H9 (cell line): ENCODE data around the gene TMEM147. TPM values are rescaled to one million over a fixed set of nuclear protein-coding genes. Genes with fewer than 3 reads are reported as not detected.

Source experiments
- DNase-seq: peaks from one replicate; pipeline ENCODE4 v3.0.0-alpha.2; 2017
- H2AFZ ChIP-seq: one replicate; pipeline ENCODE4 v1.6.1; 2013; ENCODE audit warnings: mild to moderate bottlenecking, low read length, control low read depth, moderate library complexity
- H2AK5ac ChIP-seq: 2 replicates; pipeline ENCODE4 v1.6.1; 2013; ENCODE audit warnings: low read length, control low read depth, mixed read lengths; ENCODE audit not compliant: insufficient read length
- H2BK120ac ChIP-seq: one replicate; pipeline ENCODE4 v1.6.1; 2013; ENCODE audit warnings: low read depth, mild to moderate bottlenecking, low read length, control low read depth, inconsistent platforms; ENCODE audit not compliant: poor library complexity, severe bottlenecking
- H2BK12ac ChIP-seq: 2 replicates; pipeline ENCODE4 v1.6.1; 2013; ENCODE audit warnings: low read length, control low read depth, mixed read lengths, low read depth; ENCODE audit not compliant: insufficient read length
- H2BK15ac ChIP-seq: 2 replicates; pipeline ENCODE4 v1.6.1; 2013; ENCODE audit warnings: low read depth, low read length, control low read depth
- H2BK20ac ChIP-seq: one replicate; pipeline ENCODE4 v1.6.1; 2013; ENCODE audit warnings: low read depth, mild to moderate bottlenecking, low read length, control low read depth, inconsistent platforms; ENCODE audit not compliant: poor library complexity, severe bottlenecking
- H2BK5ac ChIP-seq: 2 replicates; pipeline ENCODE4 v1.6.1; 2013; ENCODE audit warnings: low read length, control low read depth, mixed read lengths; ENCODE audit not compliant: insufficient read length
- H3K14ac ChIP-seq: 2 replicates; pipeline ENCODE4 v1.6.1; 2013; ENCODE audit warnings: low read length, control low read depth; ENCODE audit not compliant: insufficient read depth
- H3K18ac ChIP-seq: 2 replicates; pipeline ENCODE4 v1.6.1; 2013; ENCODE audit warnings: low read depth, mild to moderate bottlenecking, mixed read lengths, low read length, control low read depth; ENCODE audit not compliant: insufficient read length
- H3K23ac ChIP-seq: 2 replicates; pipeline ENCODE4 v1.6.1; 2013; ENCODE audit warnings: low read length, control low read depth, mixed read lengths, low read depth; ENCODE audit not compliant: insufficient read length
- H3K23me2 ChIP-seq: 2 replicates; pipeline ENCODE4 v1.6.1; 2013; ENCODE audit warnings: low read depth, mild to moderate bottlenecking, mixed read lengths, low read length, control low read depth; ENCODE audit not compliant: insufficient read length, poor library complexity, severe bottlenecking
- H3K27ac ChIP-seq: 2 replicates; pipeline ENCODE4 v1.5.1; 2013; ENCODE audit warnings: low read length, control low read depth, mixed read lengths, low read depth; ENCODE audit not compliant: insufficient read length
- H3K27me3 ChIP-seq: 2 replicates; pipeline ENCODE4 v1.6.1; 2013; ENCODE audit warnings: low read length, control low read depth, inconsistent platforms; ENCODE audit not compliant: insufficient read depth
- H3K4ac ChIP-seq: 2 replicates; pipeline ENCODE4 v1.6.1; 2013; ENCODE audit warnings: low read depth, mild to moderate bottlenecking, control low read depth, inconsistent platforms, low read length, moderate library complexity
- H3K4me1 ChIP-seq: 2 replicates; pipeline ENCODE4 v1.6.1; 2013; ENCODE audit warnings: low read length, control low read depth, inconsistent platforms; ENCODE audit not compliant: insufficient read depth
- H3K4me2 ChIP-seq: 2 replicates; pipeline ENCODE4 v1.6.1; 2013; ENCODE audit warnings: low read length, control low read depth, mixed read lengths; ENCODE audit not compliant: insufficient read length, insufficient read depth
- H3K56ac ChIP-seq: 2 replicates; pipeline ENCODE4 v1.6.1; 2013; ENCODE audit warnings: low read depth, mild to moderate bottlenecking, mixed read lengths, low read length, control low read depth; ENCODE audit not compliant: insufficient read length
- H3K79me1 ChIP-seq: 2 replicates; pipeline ENCODE4 v1.6.1; 2013; ENCODE audit warnings: low read depth, mild to moderate bottlenecking, moderate library complexity, low read length, control low read depth, inconsistent platforms; ENCODE audit not compliant: insufficient read depth, poor library complexity, severe bottlenecking
- H3K79me2 ChIP-seq: 2 replicates; pipeline ENCODE4 v1.6.1; 2013; ENCODE audit warnings: low read length, control low read depth, inconsistent platforms; ENCODE audit not compliant: insufficient read depth
- H3K9ac ChIP-seq: 2 replicates; pipeline ENCODE4 v1.6.1; 2013; ENCODE audit warnings: low read length, control low read depth, mixed read lengths; ENCODE audit not compliant: insufficient read length; ENCODE audit errors: extremely low read depth
- H3K9me3 ChIP-seq: one replicate; pipeline ENCODE4 v1.6.1; 2013; ENCODE audit warnings: low read depth, low read length, inconsistent platforms; ENCODE audit not compliant: control insufficient read depth
- H3T11ph ChIP-seq: one replicate; pipeline ENCODE4 v1.6.1; 2013; ENCODE audit warnings: mild to moderate bottlenecking, low read length, control low read depth, inconsistent platforms
- H4K20me1 ChIP-seq: one replicate; pipeline ENCODE4 v1.6.1; 2013; ENCODE audit not compliant: control insufficient read depth, insufficient read length, insufficient read depth
- H4K5ac ChIP-seq: 2 replicates; pipeline ENCODE4 v1.6.1; 2013; ENCODE audit warnings: low read depth, mild to moderate bottlenecking, mixed read lengths, low read length, control low read depth; ENCODE audit not compliant: insufficient read length
- H4K8ac ChIP-seq: replicated peaks from 2 replicates; pipeline ENCODE4 v1.6.1; 2013; ENCODE audit warnings: low read length, control low read depth, mixed read lengths, low read depth; ENCODE audit not compliant: insufficient read length
- H4K91ac ChIP-seq: 2 replicates; pipeline ENCODE4 v1.6.1; 2013; ENCODE audit warnings: low read depth, mild to moderate bottlenecking, moderate library complexity, mixed read lengths, low read length, control low read depth; ENCODE audit not compliant: insufficient read length
- H3K27ac Mint-ChIP-seq, 3 experiments: 2 replicates in 2 of 3; 3 replicates in 1 of 3; pipeline ENCODE4 v1.8.0; 2020 to 2021; ENCODE audit warnings: mixed read lengths in 3 of 3, mild to moderate bottlenecking in 1 of 3, moderate library complexity in 1 of 3
- H3K27me3 Mint-ChIP-seq: 2 replicates; pipeline ENCODE4 v1.8.0; 2021; ENCODE audit warnings: low read depth, mild to moderate bottlenecking, moderate library complexity, mixed read lengths
- H3K36me3 Mint-ChIP-seq, 3 experiments: 2 replicates in 2 of 3; 3 replicates in 1 of 3; pipeline ENCODE4 v1.8.0; 2020 to 2021; ENCODE audit warnings: low read depth in 3 of 3, mixed read lengths in 3 of 3; ENCODE audit not compliant: insufficient read depth in 1 of 3
- H3K4me1 Mint-ChIP-seq, 2 experiments: 2 replicates each; pipeline ENCODE4 v1.8.0; 2020; ENCODE audit warnings: mixed read lengths in 2 of 2
- H3K4me3 Mint-ChIP-seq, 2 experiments: 2 replicates in 1 of 2; 3 replicates in 1 of 2; pipeline ENCODE4 v1.8.0; 2020 to 2021; ENCODE audit warnings: mild to moderate bottlenecking in 2 of 2, mixed read lengths in 2 of 2, moderate library complexity in 1 of 2
- H3K9me3 Mint-ChIP-seq, 2 experiments: 2 replicates in 1 of 2; 3 replicates in 1 of 2; pipeline ENCODE4 v1.8.0; 2020; ENCODE audit warnings: mild to moderate bottlenecking in 2 of 2, mixed read lengths in 2 of 2, moderate library complexity in 1 of 2
- WGBS: extraction: QIAGEN DNeasy Blood & Tissue Kit; methylation state at CpG from one replicate; pipeline ENCODE4 v1.1.7; 2013; ENCODE audit warnings: missing lambda C conversion rate, low lambda C conversion rate, mixed read lengths; ENCODE audit not compliant: insufficient read length; ENCODE audit errors: extremely low coverage; 5-methylcytosine and 5-hydroxymethylcytosine counted together
- total RNA-seq: library from RNA; stranded (reverse); gene quantifications from 2 replicates; pipeline ENCODE4 v1.2.1, GENCODE V29; 2021
- TF ChIP-seq, protein P1 (sequence below): fragments of 200-600 bp; sonication (generic); conservative IDR thresholded peaks from 3 replicates; pipeline ENCODE4 v1.8.0; 2021; ENCODE audit warnings: antibody characterized with exemption, mild to moderate bottlenecking

The TMEM147 gene
- total RNA-seq, 1 experiment from 2014 or later: 125 TPM

- Histone ChIP-seq H3T11ph (no peak overlapping the region), H2BK5ac (no peak overlapping the region), H2BK120ac (no peak overlapping the region), H4K5ac (no peak overlapping the region), H2BK15ac (no peak overlapping the region), H3K23me2 (no peaks in the 10 kb centered on the region), H3K27ac (no peak overlapping the region), H2BK20ac (no peak overlapping the region), H3K23ac (no peak overlapping the region), H3K4me2 (no peak overlapping the region), H3K4ac (no peak overlapping the region), H3K9ac (no peak overlapping the region), H3K79me1 (no peaks in the 10 kb centered on the region), H2AFZ (no peak overlapping the region), H3K4me1 (no peaks in the 10 kb centered on the region), H3K14ac (no peak overlapping the region), H2AK5ac (no peak overlapping the region), H4K8ac (no peak overlapping the region), H3K9me3 (no peaks in the 10 kb centered on the region), H3K79me2 (no peaks in the 10 kb centered on the region), H4K91ac (no peak overlapping the region), H3K56ac (no peak overlapping the region), H2BK12ac (no peak overlapping the region), H4K20me1 (no peaks in the 10 kb centered on the region), H3K27me3 (no peaks in the 10 kb centered on the region), H3K18ac (no peak overlapping the region)
- TF ChIP-seq, protein P1, sequence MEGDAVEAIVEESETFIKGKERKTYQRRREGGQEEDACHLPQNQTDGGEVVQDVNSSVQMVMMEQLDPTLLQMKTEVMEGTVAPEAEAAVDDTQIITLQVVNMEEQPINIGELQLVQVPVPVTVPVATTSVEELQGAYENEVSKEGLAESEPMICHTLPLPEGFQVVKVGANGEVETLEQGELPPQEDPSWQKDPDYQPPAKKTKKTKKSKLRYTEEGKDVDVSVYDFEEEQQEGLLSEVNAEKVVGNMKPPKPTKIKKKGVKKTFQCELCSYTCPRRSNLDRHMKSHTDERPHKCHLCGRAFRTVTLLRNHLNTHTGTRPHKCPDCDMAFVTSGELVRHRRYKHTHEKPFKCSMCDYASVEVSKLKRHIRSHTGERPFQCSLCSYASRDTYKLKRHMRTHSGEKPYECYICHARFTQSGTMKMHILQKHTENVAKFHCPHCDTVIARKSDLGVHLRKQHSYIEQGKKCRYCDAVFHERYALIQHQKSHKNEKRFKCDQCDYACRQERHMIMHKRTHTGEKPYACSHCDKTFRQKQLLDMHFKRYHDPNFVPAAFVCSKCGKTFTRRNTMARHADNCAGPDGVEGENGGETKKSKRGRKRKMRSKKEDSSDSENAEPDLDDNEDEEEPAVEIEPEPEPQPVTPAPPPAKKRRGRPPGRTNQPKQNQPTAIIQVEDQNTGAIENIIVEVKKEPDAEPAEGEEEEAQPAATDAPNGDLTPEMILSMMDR: no peak
- Mint-ChIP-seq H3K36me3 (peaks cover 38 to 69% (median 64%) of the 10 kb centered on the region in 3 experiments; a peak in 6 of 7 replicates), H3K4me1 (peaks cover 16 to 22% of the 10 kb centered on the region in 2 experiments), H3K4me3 (no peak overlapping the region; a peak in 1 of 5 replicates), H3K27ac (no peak overlapping the region; a peak in 1 of 7 replicates), H3K27me3 (peaks cover 5% of the 10 kb centered on the region; the same call in 1 of the 2 replicates), H3K9me3 (no peaks in the 10 kb centered on the region)
- WGBS: no CpG with 5 or more reads among the region's 3 CpGs
- DNase-seq: no peak
These were observed 47.2 kb upstream of the TMEM147 start for GRCh38 chr19:35498220-35498619.
